ENCODE results near the gene RIBC2. TPM values are rescaled to one million over a fixed set of nuclear protein-coding genes. Genes with fewer than 3 reads are reported as not detected.
"Not testable (repeated sequence)": the region's sequence is repeated elsewhere in the genome, so short reads cannot be mapped to it uniquely, and the experiment has no call there.

Gene RIBC2, protein sequence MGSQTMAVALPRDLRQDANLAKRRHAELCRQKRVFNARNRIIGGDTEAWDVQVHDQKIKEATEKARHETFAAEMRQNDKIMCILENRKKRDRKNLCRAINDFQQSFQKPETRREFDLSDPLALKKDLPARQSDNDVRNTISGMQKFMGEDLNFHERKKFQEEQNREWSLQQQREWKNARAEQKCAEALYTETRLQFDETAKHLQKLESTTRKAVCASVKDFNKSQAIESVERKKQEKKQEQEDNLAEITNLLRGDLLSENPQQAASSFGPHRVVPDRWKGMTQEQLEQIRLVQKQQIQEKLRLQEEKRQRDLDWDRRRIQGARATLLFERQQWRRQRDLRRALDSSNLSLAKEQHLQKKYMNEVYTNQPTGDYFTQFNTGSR
- total RNA-seq, result 10.6 and 12.6 TPM in 2 replicates

DNA sequence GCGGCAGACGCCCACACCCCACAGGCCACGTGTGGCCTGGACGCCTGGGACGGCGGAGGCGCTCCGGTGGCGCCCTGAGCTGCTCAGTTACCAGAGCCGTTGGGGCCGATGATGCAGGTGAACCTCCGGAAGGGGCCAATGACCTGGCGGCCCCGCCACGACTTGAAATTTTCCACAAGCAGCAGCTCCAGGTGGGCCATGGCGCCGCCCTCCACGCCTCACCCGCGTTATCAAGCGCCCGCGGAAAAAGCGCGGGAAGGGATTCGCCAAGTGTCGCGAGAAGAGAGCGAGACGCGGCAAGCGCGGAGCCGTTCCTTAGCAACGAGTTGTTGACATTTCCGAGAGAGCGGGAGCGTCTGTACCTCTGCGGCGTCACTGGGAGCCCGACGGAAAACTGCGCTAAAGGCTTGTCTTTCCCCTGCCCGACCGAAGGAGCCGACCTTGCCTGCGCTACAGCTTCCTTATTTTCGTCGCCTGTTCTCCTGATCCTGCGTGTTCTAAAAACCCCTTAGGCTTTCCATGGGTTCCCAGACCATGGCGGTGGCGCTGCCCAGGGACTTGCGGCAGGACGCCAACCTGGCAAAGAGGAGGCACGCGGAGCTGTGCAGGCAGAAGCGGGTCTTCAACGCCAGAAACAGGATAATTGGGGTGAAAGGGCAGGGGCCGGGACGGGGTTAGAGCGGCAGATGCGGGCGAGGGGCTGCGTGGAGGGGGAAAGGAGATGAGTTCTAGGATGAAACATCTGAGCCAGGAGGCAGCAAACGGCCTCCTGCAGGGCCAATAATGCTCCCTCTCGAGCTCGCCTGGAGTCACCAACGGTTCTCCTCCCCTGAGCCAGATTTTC is at the start of gene RIBC2, which contains the start of gene SMC1B:
TSS of gene RIBC2 (plus strand) at position 326 of the 844 bp plus-strand sequence. CDS start at position 520, 194 bp downstream.
TSS of gene SMC1B (minus strand) at position 232 of the 844 bp plus-strand sequence. CDS start at position 200, 32 bp downstream.
- peak within 1 kb of the TSS; percentile 94 for H3K27ac Mint-ChIP-seq
- no peaks in the 10 kb centered on the region for H3K9me3 Mint-ChIP-seq
- peak within 1 kb of the TSS; percentile 88 for H3K4me3 Mint-ChIP-seq
- H3K36me3 Mint-ChIP-seq (ENCODE audit: low read depth), result peaks cover 5% of the 10 kb centered on the region
- peaks cover 13% of the 10 kb centered on the region for H3K4me1 Mint-ChIP-seq (ENCODE audit: low read depth)
- H3K27me3 Mint-ChIP-seq (ENCODE audit: insufficient read depth), result no peaks in the 10 kb centered on the region
- DNase-seq (ENCODE audit: low spot score), result peak; percentile 85
- intact Hi-C loops (cut with micrococcal nuclease), result loop anchor here (1.0 to 10.0 kb wide), 4 partner anchors 22 to 249 kb away; partner anchors contain the start of gene NUP50

DNA sequence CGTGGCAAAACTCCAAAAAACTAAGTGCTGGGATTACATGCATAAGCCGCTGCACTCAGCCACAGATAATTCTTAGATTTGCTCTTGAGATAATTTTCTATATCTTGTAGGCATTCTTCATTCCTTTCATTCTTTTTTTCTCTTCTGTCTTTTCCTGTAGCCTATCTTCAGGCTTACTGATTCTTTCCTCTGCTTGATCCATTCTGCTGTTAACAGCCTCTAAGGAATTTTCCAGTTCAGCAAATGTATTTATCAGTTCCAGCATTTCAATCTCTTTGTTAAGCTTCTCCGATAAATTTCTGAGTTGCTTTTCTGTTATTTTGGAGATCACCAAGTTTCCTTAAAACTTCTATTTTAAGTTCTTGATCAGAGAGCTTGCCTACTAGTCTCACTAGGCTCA is 46.8 kb upstream of the RIBC2 start:
- Mint-ChIP-seq H3K27ac (no peak overlapping the region), H3K9me3 (peaks cover 7% of the 10 kb centered on the region), H3K36me3 (ENCODE audit: low read depth) (no peaks in the 10 kb centered on the region), H3K4me1 (ENCODE audit: low read depth) (no peaks in the 10 kb centered on the region), H3K27me3 (ENCODE audit: insufficient read depth) (peaks cover 12% of the 10 kb centered on the region), H3K4me3 (no peak overlapping the region)
- no peak for DNase-seq (ENCODE audit: low spot score)
- intact Hi-C loops (cut with micrococcal nuclease), result no loop called here

DNA sequence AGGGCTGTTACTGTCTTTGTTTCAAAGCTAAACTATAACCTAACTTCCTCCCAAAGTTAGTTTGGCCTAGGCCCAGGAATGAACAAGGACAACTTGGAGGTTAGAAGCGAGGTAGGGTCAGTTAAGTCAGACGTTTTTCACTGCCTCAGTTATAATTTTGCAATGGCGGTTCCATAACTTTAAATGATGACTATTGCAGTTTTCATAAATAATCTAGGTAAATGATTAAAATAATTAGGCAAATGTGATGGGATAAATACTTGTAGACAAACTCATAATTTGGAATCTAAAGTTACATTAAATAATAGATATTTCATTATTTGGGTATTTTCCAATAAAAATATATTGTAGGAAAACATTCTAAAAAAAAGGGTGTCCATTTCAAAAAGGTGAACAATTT is 39.9 kb upstream of the RIBC2 start:
- H3K36me3 Mint-ChIP-seq (ENCODE audit: low read depth); H3K4me3 Mint-ChIP-seq; intact Hi-C loops (cut with micrococcal nuclease); H3K4me1 Mint-ChIP-seq (ENCODE audit: low read depth); H3K9me3 Mint-ChIP-seq; DNase-seq (ENCODE audit: low spot score); H3K27ac Mint-ChIP-seq: not testable (repeated sequence)
- peaks cover 16% of the 10 kb centered on the region for H3K27me3 Mint-ChIP-seq (ENCODE audit: insufficient read depth)

DNA sequence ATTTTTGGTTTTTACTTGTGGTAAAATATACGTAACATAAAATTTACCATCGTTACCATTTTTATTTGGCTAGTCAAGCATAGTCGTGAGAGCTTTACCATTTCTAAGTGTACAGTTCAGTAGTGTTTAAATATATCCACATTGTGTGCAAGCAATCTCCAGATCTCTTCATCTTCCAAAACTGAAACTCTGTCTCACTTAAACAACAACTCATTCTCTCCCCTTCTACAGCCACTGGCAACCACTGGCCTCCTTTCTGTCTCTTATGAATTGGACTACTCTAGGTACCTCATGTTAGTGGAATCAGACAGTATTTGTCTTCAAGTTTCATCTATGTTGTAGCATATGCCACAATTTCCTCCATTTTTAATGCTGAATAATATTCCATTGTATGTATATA is 37.5 kb upstream of the RIBC2 start:
- H3K36me3 Mint-ChIP-seq (ENCODE audit: low read depth), result no peaks in the 10 kb centered on the region
- intact Hi-C loops (cut with micrococcal nuclease), result no loop called here
- no peak overlapping the region for H3K4me3 Mint-ChIP-seq
- no peaks in the 10 kb centered on the region for H3K9me3 Mint-ChIP-seq
- no peak for DNase-seq (ENCODE audit: low spot score)
- H3K4me1 Mint-ChIP-seq (ENCODE audit: low read depth), result no peaks in the 10 kb centered on the region
- H3K27ac Mint-ChIP-seq, result no peak overlapping the region
- peaks cover 21% of the 10 kb centered on the region for H3K27me3 Mint-ChIP-seq (ENCODE audit: insufficient read depth)

DNA sequence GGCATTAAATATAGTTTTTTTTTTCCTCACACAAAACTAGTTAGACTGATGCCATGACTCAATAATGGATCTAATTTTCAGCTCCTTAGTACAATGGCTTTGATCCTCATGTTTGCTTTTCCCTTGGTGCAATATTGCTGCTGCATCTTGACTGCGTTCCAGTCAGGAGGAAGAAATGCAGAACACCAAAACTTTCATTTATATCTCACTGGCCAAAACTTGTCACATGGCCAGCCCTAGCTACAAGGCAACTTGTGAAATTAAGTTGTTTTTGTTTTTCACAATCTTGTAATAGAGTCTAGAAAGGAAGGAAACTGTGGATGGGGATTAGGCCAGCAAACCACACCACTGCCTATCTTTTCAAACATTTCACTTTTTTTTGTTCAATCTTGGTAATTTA is 36.8 kb upstream of the RIBC2 start:
- intact Hi-C loops (cut with micrococcal nuclease), result no loop called here
- Mint-ChIP-seq H3K27me3 (ENCODE audit: insufficient read depth) (peaks cover 21% of the 10 kb centered on the region), H3K27ac (no peak overlapping the region), H3K4me1 (ENCODE audit: low read depth) (no peaks in the 10 kb centered on the region), H3K36me3 (ENCODE audit: low read depth) (no peaks in the 10 kb centered on the region), H3K4me3 (no peak overlapping the region), H3K9me3 (no peaks in the 10 kb centered on the region)
- no peak for DNase-seq (ENCODE audit: low spot score)

DNA sequence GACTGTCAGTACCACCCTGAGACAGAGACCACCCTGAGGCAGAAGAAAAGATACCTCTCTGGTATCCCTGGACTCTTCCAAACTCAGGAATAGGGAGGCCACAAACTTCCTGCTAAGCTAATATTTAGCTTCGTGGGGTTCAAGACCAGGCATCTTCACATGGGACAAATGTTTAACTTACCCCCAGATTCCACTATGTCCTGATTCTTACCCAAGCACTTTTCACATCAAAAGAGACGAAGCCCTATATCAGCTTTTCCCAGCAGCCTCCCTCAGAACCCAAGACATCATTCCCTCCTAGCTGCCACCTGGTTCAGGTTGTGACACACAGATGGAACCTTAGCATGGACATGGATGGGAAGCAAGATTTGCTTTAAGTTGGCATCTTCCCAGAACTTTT is 32.1 kb upstream of the RIBC2 start:
- intact Hi-C loops (cut with micrococcal nuclease), result no loop called here
- Mint-ChIP-seq H3K9me3 (no peaks in the 10 kb centered on the region), H3K36me3 (ENCODE audit: low read depth) (no peaks in the 10 kb centered on the region), H3K27ac (no peak overlapping the region), H3K4me3 (no peak overlapping the region), H3K27me3 (ENCODE audit: insufficient read depth) (peaks cover 24% of the 10 kb centered on the region), H3K4me1 (ENCODE audit: low read depth) (no peaks in the 10 kb centered on the region)
- DNase-seq (ENCODE audit: low spot score), result no peak

DNA sequence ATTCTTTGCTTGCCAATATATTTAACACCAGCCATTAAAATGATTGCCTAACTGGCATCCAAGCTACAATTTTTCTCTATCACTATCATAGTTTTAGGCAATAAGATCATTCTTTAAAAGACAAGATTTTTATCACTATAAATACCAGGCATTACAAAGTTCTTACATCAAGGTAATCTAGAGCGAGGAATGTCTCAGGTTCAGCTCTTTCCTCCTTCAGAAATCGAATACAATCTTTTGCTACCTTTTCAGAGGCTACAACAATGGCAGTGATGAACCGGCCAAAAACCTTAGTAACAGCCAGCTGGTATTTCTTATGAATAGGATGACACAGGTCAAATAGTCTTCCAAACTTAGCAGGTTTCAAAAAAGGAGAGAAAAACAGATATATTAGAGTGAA is 23.9 kb upstream of the RIBC2 start:
- Mint-ChIP-seq H3K4me3 (no peak overlapping the region), H3K4me1 (ENCODE audit: low read depth) (no peaks in the 10 kb centered on the region), H3K27ac (no peak overlapping the region), H3K9me3 (no peaks in the 10 kb centered on the region), H3K27me3 (ENCODE audit: insufficient read depth) (peaks cover 17% of the 10 kb centered on the region), H3K36me3 (ENCODE audit: low read depth) (no peaks in the 10 kb centered on the region)
- DNase-seq (ENCODE audit: low spot score), result no peak
- intact Hi-C loops (cut with micrococcal nuclease), result no loop called here

DNA sequence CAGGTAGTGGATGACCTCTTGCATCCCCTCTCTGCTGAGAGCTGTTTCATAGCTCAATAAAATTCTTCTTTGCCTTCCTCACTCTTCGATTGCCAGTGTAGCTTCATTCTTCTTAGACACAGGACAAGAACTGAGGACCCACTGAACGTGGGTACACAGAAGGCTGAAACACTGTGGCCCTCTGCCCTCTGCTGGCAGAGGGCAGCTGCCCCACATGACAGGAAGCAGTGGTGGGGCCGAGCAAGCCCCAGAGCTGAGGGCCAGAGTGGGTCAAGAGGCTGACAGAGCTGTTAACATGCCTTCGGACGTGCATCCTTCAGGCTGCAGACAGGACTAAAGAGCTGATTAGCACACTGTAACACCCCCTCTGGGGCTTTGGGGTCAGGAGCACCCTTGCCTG is 15.7 kb upstream of the RIBC2 start:
- intact Hi-C loops (cut with micrococcal nuclease), result loop anchor here (2.0 kb wide), 1 partner anchor 129 kb away; no protein-coding TSS in a partner anchor
- no peaks in the 10 kb centered on the region for H3K36me3 Mint-ChIP-seq (ENCODE audit: low read depth)
- peaks cover 10% of the 10 kb centered on the region for H3K27me3 Mint-ChIP-seq (ENCODE audit: insufficient read depth)
- no peak for DNase-seq (ENCODE audit: low spot score)
- no peak overlapping the region for H3K4me3 Mint-ChIP-seq
- H3K4me1 Mint-ChIP-seq (ENCODE audit: low read depth), result no peaks in the 10 kb centered on the region
- H3K9me3 Mint-ChIP-seq, result no peaks in the 10 kb centered on the region
- H3K27ac Mint-ChIP-seq, result no peak overlapping the region

DNA sequence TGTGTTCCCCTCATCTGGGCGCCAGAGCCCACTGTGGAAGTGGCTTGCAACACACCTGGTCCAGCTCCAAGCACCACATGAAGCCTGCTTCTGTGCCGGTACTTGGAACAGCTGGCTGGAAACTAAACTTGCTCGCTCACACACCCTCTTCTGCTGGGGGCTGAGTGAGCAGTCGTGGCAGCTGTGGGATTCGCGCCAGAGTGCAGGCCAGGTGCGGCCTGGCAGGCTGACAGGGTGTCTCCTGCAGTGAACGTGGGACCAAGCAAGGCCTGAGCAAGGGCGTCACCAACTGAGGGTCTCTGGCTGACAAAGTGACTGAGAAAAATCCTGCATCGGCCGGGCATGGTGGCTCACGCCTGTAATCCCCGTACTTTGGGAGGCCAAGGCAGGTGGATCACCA is 15.3 kb upstream of the RIBC2 start:
- intact Hi-C loops (cut with micrococcal nuclease), result no loop called here
- Mint-ChIP-seq H3K27me3 (ENCODE audit: insufficient read depth) (peaks cover 10% of the 10 kb centered on the region), H3K4me3 (no peak overlapping the region), H3K27ac (no peak overlapping the region), H3K4me1 (ENCODE audit: low read depth) (no peaks in the 10 kb centered on the region), H3K9me3 (no peaks in the 10 kb centered on the region), H3K36me3 (ENCODE audit: low read depth) (no peaks in the 10 kb centered on the region)
- DNase-seq (ENCODE audit: low spot score), result no peak

DNA sequence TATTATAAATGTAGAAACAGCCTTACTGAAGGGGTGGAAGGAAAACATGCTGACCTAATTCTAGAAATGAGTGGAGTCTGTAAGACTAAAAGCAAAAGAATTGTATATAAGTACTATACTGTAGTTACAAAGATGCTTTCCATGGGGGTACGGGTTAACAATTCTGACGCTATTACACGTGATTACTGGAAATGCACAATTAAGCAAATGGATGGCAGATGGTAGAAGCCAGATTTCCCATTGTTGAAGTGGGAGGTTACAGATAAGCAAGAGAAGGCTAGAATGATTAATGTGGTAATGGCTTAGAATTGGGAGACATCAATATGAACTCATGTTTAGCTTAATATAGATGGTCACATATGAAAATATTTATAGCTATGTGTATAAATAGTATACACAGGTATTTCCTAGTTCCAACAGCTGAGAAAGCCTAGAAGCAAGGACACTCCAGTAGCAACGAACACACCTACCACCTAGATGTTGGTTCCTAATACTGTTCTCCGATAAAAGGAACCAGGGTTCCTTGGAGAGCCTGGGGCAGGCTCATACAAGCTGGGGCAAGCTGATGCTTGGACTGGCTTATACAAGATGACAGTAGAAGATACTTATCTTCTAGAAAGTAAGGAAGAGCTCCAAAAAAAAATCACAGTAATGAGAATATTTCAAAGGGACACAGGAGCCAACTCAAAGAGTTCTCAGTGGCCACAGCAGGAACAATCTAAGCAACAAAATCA is 13.6 kb upstream of the RIBC2 start:
- Mint-ChIP-seq H3K9me3 (no peaks in the 10 kb centered on the region), H3K4me3 (no peak overlapping the region), H3K27me3 (ENCODE audit: insufficient read depth) (peaks cover 13% of the 10 kb centered on the region), H3K36me3 (ENCODE audit: low read depth) (no peaks in the 10 kb centered on the region), H3K27ac (no peak overlapping the region), H3K4me1 (ENCODE audit: low read depth) (no peaks in the 10 kb centered on the region)
- DNase-seq (ENCODE audit: low spot score), result no peak
- intact Hi-C loops (cut with micrococcal nuclease), result no loop called here

DNA sequence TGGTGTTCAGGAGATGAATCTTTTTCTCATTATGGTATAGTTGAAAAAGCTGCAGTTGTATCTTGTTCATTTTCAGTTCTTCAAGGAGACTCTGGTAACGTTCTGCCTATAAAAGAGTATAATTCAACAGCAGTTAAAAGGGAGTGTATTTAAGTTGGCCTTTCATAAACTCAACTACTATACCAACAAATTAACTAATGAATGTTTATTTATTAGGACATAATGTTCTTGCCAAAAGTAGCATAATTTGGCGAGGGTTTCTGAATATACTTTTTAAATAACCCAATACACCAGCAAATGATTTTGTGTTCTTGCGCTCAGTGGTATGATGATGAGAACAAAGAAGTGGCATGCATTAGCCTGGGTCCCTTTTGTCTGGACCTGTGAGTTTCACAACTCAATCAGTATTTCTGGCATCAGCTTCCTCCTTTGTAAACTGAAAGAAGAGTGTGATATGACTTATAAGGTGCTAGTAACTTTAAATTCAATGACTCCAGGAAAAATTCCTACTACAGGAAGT is 11.0 kb upstream of the RIBC2 start:
- no peak for DNase-seq (ENCODE audit: low spot score)
- Mint-ChIP-seq H3K4me3 (no peak overlapping the region), H3K4me1 (ENCODE audit: low read depth) (no peaks in the 10 kb centered on the region), H3K27me3 (ENCODE audit: insufficient read depth) (peaks cover 17% of the 10 kb centered on the region), H3K36me3 (ENCODE audit: low read depth) (no peaks in the 10 kb centered on the region), H3K27ac (no peak overlapping the region), H3K9me3 (no peaks in the 10 kb centered on the region)
- intact Hi-C loops (cut with micrococcal nuclease), result no loop called here

DNA sequence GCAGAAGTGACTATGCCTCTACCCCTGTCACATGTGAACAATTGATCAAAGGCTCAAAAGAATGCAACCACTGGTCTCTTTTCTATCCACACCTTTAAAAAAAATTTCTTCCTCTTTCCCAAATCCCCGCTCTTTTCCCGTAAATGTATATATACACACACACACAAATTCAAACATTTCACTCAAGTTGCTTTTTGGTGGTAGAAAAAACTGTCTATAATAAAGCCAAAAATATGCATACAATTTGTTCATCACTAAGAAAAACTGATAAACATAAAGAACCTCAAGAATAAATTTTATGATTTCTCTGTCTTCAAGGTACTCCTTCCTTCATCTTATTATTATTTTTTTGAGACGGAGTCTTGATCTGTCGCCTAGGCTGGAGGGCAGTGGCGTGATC is 5.7 kb upstream of the RIBC2 start:
- Mint-ChIP-seq H3K4me3 (no peak overlapping the region), H3K36me3 (ENCODE audit: low read depth) (no peaks in the 10 kb centered on the region), H3K27ac (no peak overlapping the region), H3K4me1 (ENCODE audit: low read depth) (no peaks in the 10 kb centered on the region), H3K27me3 (ENCODE audit: insufficient read depth) (peaks cover 12% of the 10 kb centered on the region), H3K9me3 (no peaks in the 10 kb centered on the region)
- no peak for DNase-seq (ENCODE audit: low spot score)
- intact Hi-C loops (cut with micrococcal nuclease), result no loop called here
